Measurements from ENCODE around the gene SRA1.
A peak's percentile ranks its signal among the peaks of the same experiment; 100 is the strongest.

SRA1 gene

DNA sequence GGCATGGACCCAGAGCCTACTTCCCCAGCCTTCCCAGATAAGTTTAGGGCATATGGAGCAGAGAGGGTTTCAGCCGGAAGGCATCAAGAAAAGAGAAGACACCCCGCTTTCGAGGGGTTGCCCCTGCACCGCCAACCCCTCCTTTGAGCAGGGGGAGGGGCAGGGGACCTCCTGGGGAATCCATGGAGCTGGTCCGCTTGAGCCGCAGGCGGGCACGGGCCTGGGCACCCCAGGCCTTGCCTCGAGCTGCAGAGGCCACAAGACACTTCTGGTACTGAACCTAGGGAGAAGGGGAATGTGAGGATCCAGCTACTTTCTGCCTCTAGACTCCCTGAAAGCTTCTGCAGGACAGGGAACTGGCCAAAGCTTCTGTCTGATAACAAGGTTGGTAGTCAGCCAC, 1.3 kb upstream of the SRA1 start:
- ChIA-PET POLR2A (interaction anchor here (2.6 kb wide), 1 partner anchor 11 kb away, joined by 22 read pairs; the partner anchor contains the start of gene EIF4EBP3), CTCF (interaction anchor here (1.0 to 1.8 kb wide), 3 partner anchors 11 to 75 kb away, joined by 3 to 17 read pairs (median 4); partner anchors contain the start of genes CD14 and EIF4EBP3)
- DNase-seq (ENCODE audit: low read depth, low spot score), result no peak
- TF ChIP-seq, protein P1, sequence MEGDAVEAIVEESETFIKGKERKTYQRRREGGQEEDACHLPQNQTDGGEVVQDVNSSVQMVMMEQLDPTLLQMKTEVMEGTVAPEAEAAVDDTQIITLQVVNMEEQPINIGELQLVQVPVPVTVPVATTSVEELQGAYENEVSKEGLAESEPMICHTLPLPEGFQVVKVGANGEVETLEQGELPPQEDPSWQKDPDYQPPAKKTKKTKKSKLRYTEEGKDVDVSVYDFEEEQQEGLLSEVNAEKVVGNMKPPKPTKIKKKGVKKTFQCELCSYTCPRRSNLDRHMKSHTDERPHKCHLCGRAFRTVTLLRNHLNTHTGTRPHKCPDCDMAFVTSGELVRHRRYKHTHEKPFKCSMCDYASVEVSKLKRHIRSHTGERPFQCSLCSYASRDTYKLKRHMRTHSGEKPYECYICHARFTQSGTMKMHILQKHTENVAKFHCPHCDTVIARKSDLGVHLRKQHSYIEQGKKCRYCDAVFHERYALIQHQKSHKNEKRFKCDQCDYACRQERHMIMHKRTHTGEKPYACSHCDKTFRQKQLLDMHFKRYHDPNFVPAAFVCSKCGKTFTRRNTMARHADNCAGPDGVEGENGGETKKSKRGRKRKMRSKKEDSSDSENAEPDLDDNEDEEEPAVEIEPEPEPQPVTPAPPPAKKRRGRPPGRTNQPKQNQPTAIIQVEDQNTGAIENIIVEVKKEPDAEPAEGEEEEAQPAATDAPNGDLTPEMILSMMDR (IDR thresholded peaks at IDR 0.05; ENCODE audit: insufficient read depth, low read length, missing control alignments), result no peak
- H3K4me3 ChIP-seq (ENCODE audit: low read depth, low read length), result no peak overlapping the region

DNA sequence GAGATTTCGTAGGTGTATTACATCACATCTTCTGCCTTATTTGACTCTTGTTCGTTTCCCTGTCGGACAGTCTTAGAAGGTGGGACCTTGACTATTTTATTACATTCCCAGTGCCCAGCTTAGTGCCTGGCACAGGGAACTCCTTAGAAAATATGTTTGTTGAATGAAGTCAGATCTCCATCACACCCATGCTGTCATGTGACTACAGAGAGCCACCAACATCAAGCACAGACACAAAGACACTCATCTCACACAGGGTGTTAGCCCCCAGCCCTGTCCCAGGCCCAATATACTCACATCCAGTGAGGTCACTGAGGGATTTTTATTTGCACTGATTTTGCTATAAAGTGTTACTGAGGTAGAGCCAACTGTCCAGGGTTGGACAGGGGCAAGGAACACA, 692 bp upstream of the SRA1 start:
- DNase-seq (ENCODE audit: low read depth, low spot score), result no peak
- TF ChIP-seq, protein P1 (IDR thresholded peaks at IDR 0.05; ENCODE audit: insufficient read depth, low read length, missing control alignments), result no peak
- no peak overlapping the region for H3K4me3 ChIP-seq (ENCODE audit: low read depth, low read length)
- POLR2A ChIA-PET, result interaction anchor here (0.9 to 2.6 kb wide), 7 partner anchors 10 to 157 kb away, joined by 3 to 22 read pairs (median 5); partner anchors contain the start of genes ANKHD1, CD14, EIF4EBP3 and IK
- CTCF ChIA-PET, result interaction anchor here (1.3 to 2.3 kb wide), 4 partner anchors 9 to 185 kb away, joined by 4 to 17 read pairs (median 5); partner anchors contain the start of genes CD14 and EIF4EBP3

DNA sequence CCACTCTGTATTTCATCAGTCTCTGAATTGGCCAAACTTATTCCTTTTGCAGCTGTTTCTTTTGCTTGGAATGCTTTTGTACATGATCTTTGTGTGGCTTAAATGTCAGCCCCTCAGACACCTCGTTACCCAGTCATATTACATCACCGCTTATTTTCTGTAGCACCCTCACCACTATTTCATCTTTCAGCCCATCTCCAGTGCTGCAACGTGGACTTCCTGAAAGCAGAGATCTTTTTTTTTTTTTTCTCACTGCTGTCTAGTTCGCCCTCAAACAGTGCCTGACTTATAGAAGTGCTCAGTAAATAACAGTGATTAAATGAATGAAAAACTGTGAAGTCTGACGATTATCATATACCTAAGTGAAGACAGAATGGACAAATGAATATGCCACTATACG, 835 bp downstream of the SRA1 start:
- CTCF ChIA-PET, result interaction anchor here (1.8 to 2.3 kb wide), 2 partner anchors 9 to 10 kb away, joined by 5 to 17 read pairs; partner anchors contain the start of gene EIF4EBP3
- POLR2A ChIA-PET, result interaction anchor here (0.7 to 2.6 kb wide), 3 partner anchors 9 to 118 kb away, joined by 5 to 22 read pairs (median 13); partner anchors contain the start of genes EIF4EBP3, IK and NDUFA2
- no peak for DNase-seq (ENCODE audit: low read depth, low spot score)
- TF ChIP-seq, protein P1 (IDR thresholded peaks at IDR 0.05; ENCODE audit: insufficient read depth, low read length, missing control alignments), result no peak
- H3K4me3 ChIP-seq (ENCODE audit: low read depth, low read length), result peak overlapping the region; percentile 86

DNA sequence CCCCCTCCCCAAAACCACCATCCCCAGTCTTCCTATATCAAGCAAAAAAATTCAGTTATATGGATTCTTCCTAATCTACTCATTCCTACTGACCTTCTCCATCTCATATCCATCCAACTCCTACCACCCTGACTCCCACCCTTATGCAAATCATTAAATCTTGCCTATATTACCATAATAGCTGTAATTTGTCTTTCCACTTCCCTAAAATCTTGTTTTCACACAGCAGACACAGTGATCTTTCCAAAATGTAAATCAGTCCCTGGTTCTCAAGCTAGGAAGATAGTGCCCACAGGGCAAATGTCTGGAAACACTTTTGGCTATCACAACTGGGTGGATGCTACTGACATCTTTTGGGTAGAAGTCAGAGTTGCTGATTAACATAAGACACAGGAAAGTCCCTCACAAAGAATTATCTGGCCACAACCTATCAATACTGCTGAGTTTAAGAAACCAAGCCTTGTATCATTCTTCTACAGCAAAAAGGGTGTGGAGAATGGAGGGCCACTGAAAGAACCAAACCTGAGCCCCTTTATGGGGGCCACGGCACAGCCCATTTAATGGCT, 1.4 kb downstream of the SRA1 start:
- no peak for DNase-seq (ENCODE audit: low read depth, low spot score)
- ChIA-PET CTCF (interaction anchor here (2.3 kb wide), 1 partner anchor 11 kb away, joined by 5 read pairs; no protein-coding TSS in a partner anchor), POLR2A (interaction anchor here (0.7 to 2.6 kb wide), 2 partner anchors 8 to 119 kb away, joined by 5 to 22 read pairs; partner anchors contain the start of gene EIF4EBP3)
- TF ChIP-seq, protein P1 (IDR thresholded peaks at IDR 0.05; ENCODE audit: insufficient read depth, low read length, missing control alignments), result no peak
- peak overlapping the region; percentile 86 for H3K4me3 ChIP-seq (ENCODE audit: low read depth, low read length)

DNA sequence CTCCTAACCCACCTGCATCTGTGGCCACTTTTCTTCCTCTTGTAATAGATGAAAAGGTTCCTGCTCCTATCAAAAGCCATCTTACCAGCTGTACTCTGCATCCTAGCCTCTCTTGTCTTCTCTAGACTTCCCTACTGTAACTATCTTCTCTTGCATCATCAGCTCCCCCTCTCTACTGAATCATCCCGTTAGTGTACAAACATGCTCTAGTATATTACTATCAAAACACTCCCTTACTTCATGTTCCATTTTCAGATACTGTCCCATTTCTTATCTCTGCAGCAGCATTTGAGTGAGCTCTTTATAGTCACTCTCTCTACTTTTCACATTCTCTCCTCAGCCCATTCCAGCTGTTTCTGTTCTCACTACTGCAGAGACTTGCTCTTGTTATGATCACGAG, 2.8 kb downstream of the SRA1 start:
- no peak overlapping the region; the same call in 1 of the 2 replicates for H3K4me3 ChIP-seq (ENCODE audit: low read depth, low read length)
- DNase-seq (ENCODE audit: low read depth, low spot score), result no peak
- TF ChIP-seq, protein P1 (IDR thresholded peaks at IDR 0.05; ENCODE audit: insufficient read depth, low read length, missing control alignments), result no peak
- POLR2A ChIA-PET, result interaction anchor here (0.5 to 0.9 kb wide), 3 partner anchors 9 to 259 kb away, joined by 3 to 4 read pairs (median 3); partner anchors contain the start of genes IK and NDUFA2
- CTCF ChIA-PET, result interaction anchor here (1.2 kb wide), 2 partner anchors 81 to 85 kb away, joined by 3 read pairs; partner anchors contain the start of gene TMCO6

DNA sequence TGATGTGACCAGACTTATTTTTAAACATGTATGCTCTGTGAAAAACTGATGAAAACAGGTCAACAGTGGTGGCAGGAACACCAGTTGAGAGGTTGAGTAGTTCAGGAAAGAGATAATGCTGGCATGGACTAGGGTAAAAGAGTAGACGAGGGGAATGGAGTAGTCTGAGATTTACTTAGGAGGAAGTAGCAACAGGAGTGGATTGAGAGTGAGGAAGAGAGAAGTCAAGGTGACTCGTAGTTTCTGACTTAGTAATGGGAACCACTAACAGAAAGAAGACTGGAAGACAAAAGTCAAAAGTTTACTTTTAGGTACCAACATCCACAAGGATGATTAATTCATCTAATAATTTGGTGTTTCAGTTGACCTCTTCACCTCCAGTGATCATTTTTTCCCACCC, 3.6 kb downstream of the SRA1 start:
- ChIA-PET POLR2A (interaction anchor here (0.7 kb wide), 1 partner anchor 259 kb away, joined by 3 read pairs; no protein-coding TSS in a partner anchor), CTCF (interaction anchor here (1.2 to 2.6 kb wide), 4 partner anchors 81 to 181 kb away, joined by 3 to 16 read pairs (median 4); partner anchors contain the start of gene TMCO6)
- H3K4me3 ChIP-seq (ENCODE audit: low read depth, low read length), result no peak overlapping the region
- no peak for DNase-seq (ENCODE audit: low read depth, low spot score)
- TF ChIP-seq, protein P1 (IDR thresholded peaks at IDR 0.05; ENCODE audit: insufficient read depth, low read length, missing control alignments), result no peak

Data from AG04449 (cell line).